K562 (cell line): ENCODE data around the gene CNTF. TPM values are rescaled to one million over a fixed set of nuclear protein-coding genes. Genes with fewer than 3 reads are reported as not detected.

Source experiments
- ATAC-seq: fragments of 200-7000 bp; cut with Tn5 transposase; 3 replicates; pipeline ENCODE4 v1.9.1; 2020; ENCODE audit warnings: moderate library complexity
- BruUV-seq: library from RNA; stranded (reverse); fragments of 400-500 nt; replicated peaks from 2 replicates; lab custom pipeline; 2021; lab: Mats Ljungman, UMichigan
- CTCF ChIA-PET: fragments of 300-600 bp; formaldehyde crosslinking; extraction: SDS; loops from one replicate; lab custom pipeline; 2021; ENCODE audit warnings: low intra/inter-chr PET ratio; lab: Yijun Ruan, JAX
- POLR2A ChIA-PET: fragments of 300-600, 350-650 bp; sonication (Branson Sonifier 250); formaldehyde crosslinking; extraction: SDS; loops from one replicate; lab custom pipeline; 2021; ENCODE audit warnings: antibody characterized with exemption, inconsistent platforms; lab: Yijun Ruan, JAX
- DNase-seq, 4 experiments: peaks; one replicate each; pipeline versions ENCODE4 v3.0.0 to v3.0.0-alpha.2; 2011 to 2018; ENCODE audit warnings: low spot score in 3 of 4, mixed read lengths in 3 of 4; ENCODE audit errors: extremely low read depth in 1 of 4
- FAIRE-seq: peaks from 2 replicates; lab custom pipeline; 2011; peaks lifted over from hg19 to GRCh38; lab: Jason Lieb, UNC
- H2AFZ ChIP-seq: 2 replicates; pipeline ENCODE4 v1.6.0; 2011; ENCODE audit warnings: low read depth, low read length, control low read depth, inconsistent platforms
- H3K27ac ChIP-seq: fragments of 200-600 bp; 3 replicates; pipeline ENCODE4 v1.8.0; 2011; ENCODE audit warnings: low read depth, mild to moderate bottlenecking, control low read depth, inconsistent platforms, low read length, moderate library complexity, mixed read lengths; ENCODE audit errors: extremely low read depth
- H3K27me3 ChIP-seq, 2 experiments: fragments of 300-600 bp in 1 of 2; 2 replicates in 1 of 2; 3 replicates in 1 of 2; pipeline versions ENCODE4 v1.6.0 to v1.8.0; 2011; ENCODE audit warnings: inconsistent platforms in 2 of 2, low read length in 2 of 2, mild to moderate bottlenecking in 1 of 2, mixed read lengths in 1 of 2, moderate library complexity in 1 of 2; ENCODE audit not compliant: control insufficient read depth in 2 of 2, insufficient read depth in 2 of 2
- H3K36me3 ChIP-seq: fragments of 300-600 bp; 3 replicates; pipeline ENCODE4 v1.8.0; 2011; ENCODE audit warnings: mild to moderate bottlenecking, low read length, inconsistent platforms; ENCODE audit not compliant: control insufficient read depth, insufficient read depth
- H3K4me1 ChIP-seq, 2 experiments: fragments of 200-600 bp in 1 of 2; replicated peaks in 1 of 2; 2 replicates in 1 of 2; 3 replicates in 1 of 2; pipeline versions ENCODE4 v1.5.1 to v1.8.0; 2011; ENCODE audit warnings: inconsistent platforms in 2 of 2, low read length in 2 of 2, mild to moderate bottlenecking in 1 of 2, mixed read lengths in 1 of 2, moderate library complexity in 1 of 2; ENCODE audit not compliant: control insufficient read depth in 2 of 2, insufficient read depth in 2 of 2
- H3K4me2 ChIP-seq: 2 replicates; pipeline ENCODE4 v1.6.1; 2011; ENCODE audit warnings: low read length, control low read depth, inconsistent platforms, mixed read lengths; ENCODE audit not compliant: insufficient read depth
- H3K4me3 ChIP-seq: fragments of 200-600 bp; sonication (generic), shearing (Covaris generic); 2 replicates; pipeline ENCODE4 v1.5.1; 2016; ENCODE audit warnings: control low read depth, inconsistent platforms
- H3K79me2 ChIP-seq: fragments of 200-600 bp; 3 replicates; pipeline ENCODE4 v1.8.0; 2011; ENCODE audit warnings: low read length, inconsistent platforms; ENCODE audit not compliant: control insufficient read depth, insufficient read depth
- H3K9ac ChIP-seq, 2 experiments: 2 replicates each; pipeline versions ENCODE4 v1.6.0 to v1.6.1; 2011; ENCODE audit warnings: low read depth in 2 of 2, low read length in 2 of 2, control low read depth in 1 of 2, inconsistent platforms in 1 of 2, mild to moderate bottlenecking in 1 of 2, mixed read lengths in 1 of 2; ENCODE audit not compliant: insufficient read depth in 1 of 2
- H3K9me1 ChIP-seq: one replicate; pipeline ENCODE4 v1.6.0; 2011; ENCODE audit warnings: inconsistent platforms, mild to moderate bottlenecking, low read length, moderate library complexity; ENCODE audit not compliant: control insufficient read depth, insufficient read depth
- H3K9me3 ChIP-seq: replicated peaks from 2 replicates; pipeline ENCODE4 v1.5.1; 2011; ENCODE audit warnings: low read depth, low read length, inconsistent platforms; ENCODE audit not compliant: control insufficient read depth, insufficient read depth
- H4K20me1 ChIP-seq: replicated peaks from 2 replicates; pipeline ENCODE4 v1.6.1; 2011; ENCODE audit warnings: low read length, inconsistent platforms, mixed read lengths; ENCODE audit not compliant: control insufficient read depth, insufficient read depth
- CHCHD3 ChIP-seq: fragments of 250-450 bp; sonication (Bioruptor Pico); IDR thresholded peaks from 2 replicates; pipeline ENCODE4 v2.1.2; 2022; ENCODE audit warnings: mild to moderate bottlenecking
- GABPB1 ChIP-seq: sonication (generic); formaldehyde crosslinking; IDR thresholded peaks from 2 replicates; pipeline ENCODE4 v1.8.0; 2022; ENCODE audit warnings: mild to moderate bottlenecking, missing genetic modification reagents
- HDAC1 ChIP-seq, 2 experiments: fragments of 450-650 bp; IDR thresholded peaks; 2 replicates each; pipeline ENCODE4 v1.6.1; 2016 to 2017; ENCODE audit warnings: inconsistent platforms in 1 of 2, mild to moderate bottlenecking in 1 of 2, moderate library complexity in 1 of 2
- LCOR ChIP-seq: sonication (generic); formaldehyde crosslinking; IDR thresholded peaks from 2 replicates; pipeline ENCODE4 v1.8.0; 2022; ENCODE audit warnings: mild to moderate bottlenecking, missing genetic modification reagents
- RBM34 ChIP-seq: fragments of 200-400 bp; formaldehyde crosslinking; IDR thresholded peaks from 2 replicates; pipeline ENCODE4 v1.6.1; 2018; ENCODE audit warnings: low read length, borderline replicate concordance; ENCODE audit not compliant: insufficient read depth
- SMAD4 ChIP-seq: fragments of 250-450 bp; sonication (Bioruptor Pico); conservative IDR thresholded peaks from 2 replicates; pipeline ENCODE4 v1.8.0; 2021; ENCODE audit warnings: inconsistent platforms, mild to moderate bottlenecking, moderate library complexity
- STAG1 ChIP-seq: sonication (generic); formaldehyde crosslinking; IDR thresholded peaks from 2 replicates; pipeline ENCODE4 v1.5.0; 2020; ENCODE audit warnings: missing genetic modification reagents, borderline replicate concordance
- STAT5B ChIP-seq: fragments of 250-450 bp; sonication (Bioruptor Pico); IDR thresholded peaks from 2 replicates; pipeline ENCODE4 v1.8.0; 2021; ENCODE audit warnings: mild to moderate bottlenecking, inconsistent platforms
- ZFP1 ChIP-seq: fragments of 450-650 bp; formaldehyde crosslinking; IDR thresholded peaks from 2 replicates; pipeline ENCODE4 v1.4.0; 2020; ENCODE audit warnings: mild to moderate bottlenecking, mixed read lengths
- ZNF561 ChIP-seq: fragments of 450-650 bp; formaldehyde crosslinking; conservative IDR thresholded peaks from 2 replicates; pipeline ENCODE4 v1.4.0; 2020; ENCODE audit warnings: mild to moderate bottlenecking, moderate library complexity
- WGBS: fragments of 100-300 bp; shearing (Covaris generic); methylation state at CpG from one replicate; pipeline ENCODE4 v1.1.6; 2016; ENCODE audit warnings: low coverage, mixed read lengths; ENCODE audit not compliant: insufficient coverage; ENCODE audit errors: missing lambda C conversion rate; 5-methylcytosine and 5-hydroxymethylcytosine counted together
- in situ Hi-C: fragments of 300-500 bp; cut with MboI; formaldehyde crosslinking; loops from 4 replicates; pipeline ENCODE4 v1.15.0; 2018; ENCODE audit warnings: inconsistent platforms, mixed read lengths
- intact Hi-C: fragments of 100-400 bp; cut with micrococcal nuclease; formaldehyde crosslinking; loops from 2 replicates; pipeline ENCODE4 v1.14.2; 2022
- polyA plus RNA-seq, 8 experiments: library from polyadenylated mRNA; depleted of rRNA in 4 of 8; stranded (reverse) in 5 of 8; unstranded in 3 of 8; fragments of >200 nt; fragmentation: Nextera tagmentation in 2 of 8; fragmentation: Illumina TruSeq in 1 of 8; extraction: Ambion mirVana in 2 of 8; extraction: Trizol in 1 of 8; gene quantifications; 2 replicates each; pipeline versions ENCODE4 v1.2.1 to v1.2.3, GENCODE V29; 2011 to 2014; ENCODE audit warnings: inconsistent platforms in 1 of 8, missing spikeins in 1 of 8
- total RNA-seq, 7 experiments: library from RNA; depleted of rRNA in 6 of 7; stranded (reverse); fragments of >200 nt in 6 of 7; fragmentation: Illumina TruSeq in 2 of 7; extraction: Trizol in 2 of 7; gene quantifications; 2 replicates each; pipeline versions ENCODE4 v1.2.1 to v1.2.3, GENCODE V29; 2011 to 2021; ENCODE audit warnings: low replicate concordance in 1 of 7
- TF ChIP-seq, protein P1 (sequence below): sonication (generic); formaldehyde crosslinking; IDR thresholded peaks from 2 replicates; pipeline ENCODE4 v1.8.0; 2022; ENCODE audit warnings: missing genetic modification reagents, mild to moderate bottlenecking, borderline replicate concordance
- TF ChIP-seq, protein P2 (sequence below): fragments of 250-450 bp; sonication (Bioruptor Pico); IDR thresholded peaks from 2 replicates; pipeline ENCODE4 v1.8.0; 2021; ENCODE audit warnings: mild to moderate bottlenecking, moderate library complexity

The CNTF gene
- total and polyA plus RNA-seq, 9 of the 15 experiments (the other 6 are each of a cell fraction or from before 2014, with no cell fraction given): 0.17 to 5.0 (median 2.3) TPM

DNA sequence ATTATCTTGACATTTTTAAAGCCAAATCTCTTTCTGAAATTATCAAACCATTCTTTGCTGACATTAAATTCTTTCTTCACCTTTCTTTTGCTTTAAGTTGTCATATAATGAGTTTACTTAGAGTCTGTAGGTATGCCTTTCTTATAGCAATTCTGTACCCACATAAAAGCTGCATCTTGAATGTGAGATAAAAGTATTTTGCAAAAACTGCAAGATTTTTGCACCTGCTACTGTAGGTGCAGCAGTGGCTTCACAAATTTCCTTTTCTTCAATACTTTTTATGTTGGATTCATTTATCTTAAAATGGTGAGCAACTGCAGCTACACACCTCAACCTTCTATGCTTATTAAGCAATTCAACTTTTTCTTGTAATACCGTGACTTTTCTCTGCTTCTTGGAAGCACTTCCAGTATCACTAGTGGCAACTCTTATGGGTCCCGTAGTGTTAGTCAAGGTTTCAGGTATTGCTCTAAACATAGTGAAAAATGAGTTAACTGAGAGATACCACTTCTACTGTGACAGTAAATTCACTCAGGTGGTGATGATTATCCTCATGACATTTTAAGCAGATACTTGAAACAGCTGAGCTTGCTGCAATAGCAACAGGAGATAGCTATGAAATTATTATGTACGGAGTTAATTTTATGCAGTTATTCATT is 24.9 kb upstream of the CNTF start:
- in situ Hi-C loops (no loop called here), intact Hi-C loops (no loop called here)
- WGBS: 68% methylated on average over 3 of the region's 3 CpGs
- Histone ChIP-seq H3K79me2 (peaks cover 100% of the 10 kb centered on the region), H4K20me1 (no peaks in the 10 kb centered on the region), H3K9me3 (no peaks in the 10 kb centered on the region), H3K4me3 (no peak overlapping the region), H3K36me3 (peaks cover 33% of the 10 kb centered on the region), H3K27ac (no peak overlapping the region), H3K9ac (no peak overlapping the region), H3K4me2 (no peak overlapping the region), H3K27me3 (no peaks in the 10 kb centered on the region), H3K4me1 (peaks cover 4 to 14% of the 10 kb centered on the region in 2 experiments; a peak in 4 of 5 replicates), H2AFZ (no peak overlapping the region), H3K9me1 (peaks cover under 1% of the 10 kb centered on the region)
- DNase-seq (no peak), FAIRE-seq (no peak), ATAC-seq (no peak; the same call in 2 of the 3 replicates)
- no TSS peak for BruUV-seq
- CTCF ChIA-PET: no interaction called here
- POLR2A ChIA-PET: interaction anchor here (0.9 to 1.5 kb wide), 3 partner anchors 8 to 17 kb away, joined by 3 to 5 read pairs (median 3); no protein-coding TSS in a partner anchor
- TF ChIP-seq HDAC1 (IDR thresholded peaks at IDR 0.05): no peak
- TF ChIP-seq SMAD4 (CRISPR knock-in tag): no peak
- no peak for TF ChIP-seq CHCHD3

DNA sequence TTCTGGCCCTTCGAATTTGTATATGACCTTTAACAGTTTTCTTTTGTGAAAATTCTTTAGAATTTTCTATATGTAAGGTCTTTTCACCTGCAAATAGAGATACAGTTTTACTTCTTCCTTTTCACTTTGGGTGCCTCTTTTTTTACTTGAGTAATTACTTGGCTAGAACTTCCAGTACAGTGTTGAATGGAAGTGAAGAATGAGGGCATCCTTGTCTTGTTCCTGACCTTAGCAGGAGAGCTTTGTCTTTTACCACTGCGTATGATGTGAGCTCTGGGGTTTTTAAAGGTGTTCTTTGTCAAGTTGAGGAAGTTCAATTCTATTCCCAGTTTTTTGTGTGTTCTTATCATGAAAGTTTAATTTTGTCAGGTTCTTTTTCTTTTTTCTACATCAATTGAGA is 22.0 kb upstream of the CNTF start:
- no peak for FAIRE-seq
- BruUV-seq: no TSS peak
- TF ChIP-seq GABPB1 (CRISPR knock-in tag) (no peak), STAT5B (CRISPR knock-in tag) (no peak), LCOR (CRISPR knock-in tag) (no peak), ZFP1 (CRISPR knock-in tag) (no peak), ZNF561 (CRISPR knock-in tag) (no peak), RBM34 (no peak), STAG1 (CRISPR knock-in tag) (no peak)
- TF ChIP-seq, protein P1, sequence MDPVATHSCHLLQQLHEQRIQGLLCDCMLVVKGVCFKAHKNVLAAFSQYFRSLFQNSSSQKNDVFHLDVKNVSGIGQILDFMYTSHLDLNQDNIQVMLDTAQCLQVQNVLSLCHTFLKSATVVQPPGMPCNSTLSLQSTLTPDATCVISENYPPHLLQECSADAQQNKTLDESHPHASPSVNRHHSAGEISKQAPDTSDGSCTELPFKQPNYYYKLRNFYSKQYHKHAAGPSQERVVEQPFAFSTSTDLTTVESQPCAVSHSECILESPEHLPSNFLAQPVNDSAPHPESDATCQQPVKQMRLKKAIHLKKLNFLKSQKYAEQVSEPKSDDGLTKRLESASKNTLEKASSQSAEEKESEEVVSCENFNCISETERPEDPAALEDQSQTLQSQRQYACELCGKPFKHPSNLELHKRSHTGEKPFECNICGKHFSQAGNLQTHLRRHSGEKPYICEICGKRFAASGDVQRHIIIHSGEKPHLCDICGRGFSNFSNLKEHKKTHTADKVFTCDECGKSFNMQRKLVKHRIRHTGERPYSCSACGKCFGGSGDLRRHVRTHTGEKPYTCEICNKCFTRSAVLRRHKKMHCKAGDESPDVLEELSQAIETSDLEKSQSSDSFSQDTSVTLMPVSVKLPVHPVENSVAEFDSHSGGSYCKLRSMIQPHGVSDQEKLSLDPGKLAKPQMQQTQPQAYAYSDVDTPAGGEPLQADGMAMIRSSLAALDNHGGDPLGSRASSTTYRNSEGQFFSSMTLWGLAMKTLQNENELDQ: no peak
- TF ChIP-seq, protein P2, sequence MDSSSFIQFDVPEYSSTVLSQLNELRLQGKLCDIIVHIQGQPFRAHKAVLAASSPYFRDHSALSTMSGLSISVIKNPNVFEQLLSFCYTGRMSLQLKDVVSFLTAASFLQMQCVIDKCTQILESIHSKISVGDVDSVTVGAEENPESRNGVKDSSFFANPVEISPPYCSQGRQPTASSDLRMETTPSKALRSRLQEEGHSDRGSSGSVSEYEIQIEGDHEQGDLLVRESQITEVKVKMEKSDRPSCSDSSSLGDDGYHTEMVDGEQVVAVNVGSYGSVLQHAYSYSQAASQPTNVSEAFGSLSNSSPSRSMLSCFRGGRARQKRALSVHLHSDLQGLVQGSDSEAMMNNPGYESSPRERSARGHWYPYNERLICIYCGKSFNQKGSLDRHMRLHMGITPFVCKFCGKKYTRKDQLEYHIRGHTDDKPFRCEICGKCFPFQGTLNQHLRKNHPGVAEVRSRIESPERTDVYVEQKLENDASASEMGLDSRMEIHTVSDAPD (CRISPR knock-in tag): no peak

More for the DNA sequence above, 22.0 kb upstream of the CNTF start:
- Histone ChIP-seq H3K4me2 (no peak overlapping the region), H3K79me2 (peaks cover 100% of the 10 kb centered on the region), H4K20me1 (peaks cover 11% of the 10 kb centered on the region; the same call in 1 of the 2 replicates), H3K27me3 (no peaks in the 10 kb centered on the region), H3K4me3 (no peak overlapping the region), H2AFZ (no peak overlapping the region), H3K36me3 (peaks cover 33% of the 10 kb centered on the region), H3K9me3 (no peaks in the 10 kb centered on the region), H3K9me1 (peaks cover 3% of the 10 kb centered on the region), H3K9ac (no peak overlapping the region), H3K4me1 (peaks cover 2 to 18% of the 10 kb centered on the region in 2 experiments; a peak in 4 of 5 replicates), H3K27ac (no peak overlapping the region)
- intact Hi-C loops (no loop called here), in situ Hi-C loops (no loop called here)
- POLR2A ChIA-PET: no interaction called here
- ATAC-seq (no peak), DNase-seq (no peak)
- CTCF ChIA-PET: no interaction called here
- 82% methylated on average over 2 of the region's 2 CpGs for WGBS
